Colonic mucosa (tissue), 4 donors: ENCODE results near the gene RNU1-2. TPM values are rescaled to one million over a fixed set of nuclear protein-coding genes. Genes with fewer than 3 reads are reported as not detected.
"Not testable (repeated sequence)": the region's sequence is repeated elsewhere in the genome, so short reads cannot be mapped to it uniquely, and the experiment has no call there.

Experiments used
- DNase-seq: peaks from one replicate; pipeline ENCODE4 v3.0.0-alpha.2; 2020
- H3K27ac ChIP-seq: fragments of 200-600 bp; one replicate; pipeline ENCODE4 v1.8.0; 2021
- H3K27me3 ChIP-seq: fragments of 200-600 bp; one replicate; pipeline ENCODE4 v1.8.0; 2021
- H3K36me3 ChIP-seq: fragments of 200-600 bp; one replicate; pipeline ENCODE4 v1.8.0; 2021
- H3K4me1 ChIP-seq: fragments of 200-600 bp; one replicate; pipeline ENCODE4 v1.8.0; 2021; ENCODE audit warnings: mild to moderate bottlenecking
- H3K4me3 ChIP-seq: fragments of 200-600 bp; one replicate; pipeline ENCODE4 v1.8.0; 2021
- H3K9ac ChIP-seq, 2 donors: one replicate each; pipeline ENCODE4 v1.7.0; 2013; ENCODE audit warnings: control low read depth in 2 of 2, low read depth in 2 of 2, low read length in 2 of 2
- H3K9me3 ChIP-seq: fragments of 200-600 bp; one replicate; pipeline ENCODE4 v1.8.0; 2021
- intact Hi-C: fragments of 100-400 bp; cut with DNase I; formaldehyde crosslinking; loops from one replicate; pipeline ENCODE4 v1.14.1; 2022
- total RNA-seq, 2 donors: library from RNA; stranded (reverse); fragmentation: NEBNext Ultra II Directional in 1 of 2; extraction: Animal tissue kit (Norgen Biotek cat#: 25700) in 1 of 2; gene quantifications; one replicate each; pipeline ENCODE4 v1.2.1, GENCODE V29; 2021
- TF ChIP-seq, protein P1 (sequence below): fragments of 200-600 bp; IDR thresholded peaks from one replicate; pipeline ENCODE4 v1.8.0; 2022; ENCODE audit warnings: antibody characterized with exemption, mild to moderate bottlenecking
- donor health status: healthy.
- donor health status: DM: no; HTN: no; CAD: no.
- donor health status: DM: no; HTN: no; CAD: no.

RNU1-2 gene
- total RNA-seq, 2 donors from 2014 or later = 1,159 to 2,517 TPM

DNA sequence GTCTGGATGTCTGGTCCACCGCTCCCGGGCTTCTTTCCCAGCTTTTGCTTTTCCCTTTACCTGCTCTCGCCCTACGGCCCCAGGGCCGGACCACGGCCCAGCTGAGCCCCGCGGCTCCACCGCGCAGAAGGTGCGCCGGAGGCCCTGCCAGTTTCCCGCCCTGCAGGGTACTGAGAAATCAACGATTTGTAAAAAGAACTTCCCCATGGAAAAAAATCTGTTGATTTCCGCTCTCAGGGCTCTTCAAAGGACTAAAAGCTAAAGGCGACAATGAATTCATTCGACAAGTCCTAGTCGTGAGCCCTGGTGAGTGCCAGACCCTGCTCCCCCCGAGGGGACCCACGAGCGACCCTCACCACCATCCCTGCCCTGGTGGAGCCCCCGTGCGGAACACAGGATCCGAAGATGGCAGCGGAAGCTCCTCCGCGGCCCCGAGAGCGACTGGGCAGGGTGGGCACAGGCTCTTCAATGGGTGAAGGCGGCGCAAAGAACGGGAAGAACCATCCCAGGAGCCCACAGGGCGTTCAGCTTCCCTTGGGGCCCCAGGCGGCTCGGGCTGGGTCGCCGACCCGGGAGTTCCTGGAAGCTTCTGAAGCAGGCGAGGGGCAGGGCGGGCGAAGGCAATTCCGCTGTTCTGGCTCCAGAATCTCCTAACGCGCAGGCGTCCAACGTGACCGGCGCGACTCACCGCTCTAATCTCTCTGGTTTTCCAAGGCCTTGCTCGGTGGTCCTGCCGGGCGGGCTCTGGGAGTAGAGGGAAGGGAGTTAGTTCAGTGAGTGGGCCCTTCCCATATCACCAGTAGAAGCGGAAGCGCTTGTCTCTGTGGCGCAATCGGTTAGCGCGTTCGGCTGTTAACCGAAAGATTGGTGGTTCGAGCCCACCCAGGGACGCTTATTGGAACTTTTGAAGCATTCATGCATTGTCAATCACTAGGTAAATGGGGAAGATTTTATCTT is 6.6 kb upstream of the RNU1-2 start:
- TF ChIP-seq, protein P1, sequence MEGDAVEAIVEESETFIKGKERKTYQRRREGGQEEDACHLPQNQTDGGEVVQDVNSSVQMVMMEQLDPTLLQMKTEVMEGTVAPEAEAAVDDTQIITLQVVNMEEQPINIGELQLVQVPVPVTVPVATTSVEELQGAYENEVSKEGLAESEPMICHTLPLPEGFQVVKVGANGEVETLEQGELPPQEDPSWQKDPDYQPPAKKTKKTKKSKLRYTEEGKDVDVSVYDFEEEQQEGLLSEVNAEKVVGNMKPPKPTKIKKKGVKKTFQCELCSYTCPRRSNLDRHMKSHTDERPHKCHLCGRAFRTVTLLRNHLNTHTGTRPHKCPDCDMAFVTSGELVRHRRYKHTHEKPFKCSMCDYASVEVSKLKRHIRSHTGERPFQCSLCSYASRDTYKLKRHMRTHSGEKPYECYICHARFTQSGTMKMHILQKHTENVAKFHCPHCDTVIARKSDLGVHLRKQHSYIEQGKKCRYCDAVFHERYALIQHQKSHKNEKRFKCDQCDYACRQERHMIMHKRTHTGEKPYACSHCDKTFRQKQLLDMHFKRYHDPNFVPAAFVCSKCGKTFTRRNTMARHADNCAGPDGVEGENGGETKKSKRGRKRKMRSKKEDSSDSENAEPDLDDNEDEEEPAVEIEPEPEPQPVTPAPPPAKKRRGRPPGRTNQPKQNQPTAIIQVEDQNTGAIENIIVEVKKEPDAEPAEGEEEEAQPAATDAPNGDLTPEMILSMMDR = no peak
- Histone ChIP-seq H3K4me1 (no peaks in the 10 kb centered on the region), H3K9ac (peak overlapping the region; percentile 79 to 80), H3K9me3 (no peaks in the 10 kb centered on the region), H3K36me3 (no peaks in the 10 kb centered on the region), H3K27ac (peak overlapping the region; percentile 67), H3K27me3 (no peaks in the 10 kb centered on the region), H3K4me3 (peak overlapping the region; percentile 44)
- intact Hi-C loops = no loop called here
- peak; percentile 88 for DNase-seq

DNA sequence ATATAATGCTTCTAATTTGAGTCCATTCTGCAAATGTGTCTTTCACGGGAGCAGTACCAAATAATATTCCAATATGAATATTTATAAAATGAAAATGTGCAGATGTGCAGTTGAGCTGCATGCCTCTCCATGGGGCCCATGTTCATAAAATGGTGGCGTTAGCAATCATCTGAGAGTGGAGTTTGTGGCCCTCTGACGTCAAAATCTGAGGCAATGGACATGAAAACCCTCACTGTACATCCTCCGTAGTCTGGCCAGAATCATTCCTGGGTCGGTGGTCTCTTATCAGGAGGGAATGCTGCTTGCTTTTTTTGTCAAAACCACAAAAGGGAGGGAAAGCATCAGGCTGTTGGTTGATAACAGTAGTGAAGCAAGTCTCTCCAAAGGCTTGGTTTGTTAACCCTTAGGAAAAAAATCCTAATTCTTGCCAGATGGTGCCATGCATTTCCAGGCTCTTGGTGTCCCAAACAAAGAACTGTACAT is 5.2 kb upstream of the RNU1-2 start:
- not testable (repeated sequence) for DNase-seq

DNA sequence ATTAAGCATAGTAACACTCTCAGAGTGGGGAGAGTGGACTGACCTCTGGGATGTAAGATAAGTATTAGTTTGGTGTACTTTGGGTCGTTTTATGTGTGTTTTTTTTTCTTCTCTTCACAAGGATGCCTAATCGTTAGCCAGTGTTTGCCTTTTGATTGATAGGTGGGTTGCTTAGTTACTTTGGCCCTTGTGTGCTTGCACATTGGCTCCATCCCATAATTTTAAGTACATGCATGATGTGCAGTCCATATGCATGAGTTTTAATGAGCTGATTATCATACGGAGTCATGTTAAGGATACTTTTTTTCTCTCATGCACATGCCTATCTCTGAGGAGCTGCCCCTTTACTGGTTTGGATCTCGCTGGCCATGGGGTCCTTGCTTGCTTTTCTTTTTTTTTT is 4.7 kb upstream of the RNU1-2 start:
- not testable (repeated sequence) for H3K27ac ChIP-seq

More for the DNA sequence above, 5.2 kb upstream of the RNU1-2 start:
- H3K27ac ChIP-seq, H3K9ac ChIP-seq, H3K4me3 ChIP-seq, H3K27me3 ChIP-seq, H3K4me1 ChIP-seq, H3K9me3 ChIP-seq, intact Hi-C loops, H3K36me3 ChIP-seq: not testable (repeated sequence)

DNA sequence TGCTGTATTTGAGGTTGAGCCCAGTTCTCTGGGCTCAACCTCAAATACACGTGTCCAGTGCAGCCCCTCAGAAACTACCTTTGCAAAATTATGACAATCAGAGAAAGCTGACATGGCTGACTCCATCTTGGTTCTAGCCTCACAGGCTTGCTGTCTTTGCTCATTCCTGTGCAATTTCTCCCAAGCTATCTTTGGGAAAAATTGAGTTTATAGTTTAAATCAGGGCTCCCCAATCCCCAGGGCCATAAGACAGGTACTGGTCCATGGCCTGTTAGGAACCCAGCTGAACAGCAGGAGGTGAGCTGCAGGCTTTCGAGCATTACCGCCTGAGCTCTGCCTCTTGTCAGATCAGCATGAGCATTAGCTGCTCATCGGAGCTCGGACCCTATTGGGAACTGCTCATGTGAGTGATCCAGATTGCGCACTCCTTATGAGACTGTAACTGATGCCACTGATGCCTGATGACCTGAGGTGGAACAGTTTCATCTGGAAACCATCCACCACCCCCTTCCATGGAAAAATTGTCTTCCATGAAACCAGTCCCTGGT is 2.7 kb upstream of the RNU1-2 start:
- H3K9me3 ChIP-seq, intact Hi-C loops, H3K4me1 ChIP-seq, DNase-seq, H3K27ac ChIP-seq, H3K27me3 ChIP-seq, H3K9ac ChIP-seq, H3K36me3 ChIP-seq, H3K4me3 ChIP-seq: not testable (repeated sequence)

More for the DNA sequence above, 4.7 kb upstream of the RNU1-2 start:
- H3K9me3 ChIP-seq, H3K9ac ChIP-seq, H3K4me1 ChIP-seq, intact Hi-C loops, H3K36me3 ChIP-seq, H3K4me3 ChIP-seq, DNase-seq, H3K27me3 ChIP-seq: not testable (repeated sequence)

DNA sequence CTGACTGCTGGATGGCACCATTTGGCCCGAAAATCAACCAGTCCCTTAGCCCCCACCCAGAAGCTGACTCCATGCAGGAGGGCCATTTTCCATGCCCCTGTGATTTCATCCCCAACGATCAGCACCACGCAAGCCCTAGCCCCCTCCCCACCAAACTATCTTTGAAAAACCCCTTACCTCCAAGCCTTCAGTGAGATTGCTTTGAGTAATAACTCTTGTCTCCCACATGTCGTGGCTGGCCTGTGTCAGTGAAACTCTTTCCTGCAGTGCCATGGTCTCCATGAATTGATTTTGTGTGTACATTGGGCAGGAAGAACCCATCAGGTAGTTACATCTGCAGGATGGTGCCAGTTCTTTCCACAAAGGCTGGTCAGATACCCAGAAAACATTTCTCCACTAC is 2.0 kb upstream of the RNU1-2 start:
- H3K4me3 ChIP-seq, H3K9me3 ChIP-seq, H3K27me3 ChIP-seq, DNase-seq, H3K9ac ChIP-seq, H3K36me3 ChIP-seq, H3K4me1 ChIP-seq, intact Hi-C loops, H3K27ac ChIP-seq: not testable (repeated sequence)

DNA sequence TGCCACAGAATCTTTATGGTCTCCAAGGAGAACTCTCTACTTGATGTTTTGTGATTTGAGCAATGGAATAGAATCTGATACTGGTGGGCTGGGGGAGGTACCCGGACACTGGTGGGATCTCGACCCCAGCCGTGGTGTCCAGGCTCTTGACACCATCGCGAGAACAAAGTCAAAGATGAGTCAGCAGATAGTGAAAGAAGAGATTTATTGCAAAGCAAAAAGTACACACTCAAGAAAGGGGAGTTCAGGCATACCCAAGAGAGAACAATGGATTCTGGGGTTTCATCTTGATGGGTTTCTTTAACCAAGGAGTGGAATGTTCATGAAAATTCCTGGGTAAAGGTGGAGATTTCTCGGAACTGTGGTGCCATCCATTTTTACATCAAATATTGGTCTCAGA is 1.4 kb upstream of the RNU1-2 start:
- H3K4me1 ChIP-seq, H3K27ac ChIP-seq, H3K9me3 ChIP-seq, H3K27me3 ChIP-seq, intact Hi-C loops, H3K4me3 ChIP-seq, H3K36me3 ChIP-seq, H3K9ac ChIP-seq, DNase-seq: not testable (repeated sequence)

DNA sequence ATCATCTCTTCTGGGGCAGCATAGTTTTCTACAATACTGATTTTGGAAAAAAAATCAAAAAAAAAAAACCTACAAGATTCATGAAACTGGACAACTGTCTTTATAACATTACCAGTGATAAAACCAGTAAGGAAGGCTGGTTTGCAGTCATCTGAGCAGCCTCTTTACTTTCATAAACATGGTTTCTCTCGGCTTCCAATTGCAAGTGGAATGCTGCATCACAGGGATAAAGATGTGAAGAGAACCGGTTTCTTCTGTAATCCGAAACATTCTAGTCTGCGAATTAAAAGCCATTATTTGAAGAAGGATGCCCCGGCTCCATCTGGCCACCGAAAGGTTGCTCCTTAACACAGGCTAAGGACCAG is 565 bp upstream of the RNU1-2 start:
- DNase-seq, H3K9me3 ChIP-seq, H3K4me1 ChIP-seq, H3K27me3 ChIP-seq, H3K9ac ChIP-seq, H3K27ac ChIP-seq, H3K36me3 ChIP-seq, H3K4me3 ChIP-seq, intact Hi-C loops: not testable (repeated sequence)

DNA sequence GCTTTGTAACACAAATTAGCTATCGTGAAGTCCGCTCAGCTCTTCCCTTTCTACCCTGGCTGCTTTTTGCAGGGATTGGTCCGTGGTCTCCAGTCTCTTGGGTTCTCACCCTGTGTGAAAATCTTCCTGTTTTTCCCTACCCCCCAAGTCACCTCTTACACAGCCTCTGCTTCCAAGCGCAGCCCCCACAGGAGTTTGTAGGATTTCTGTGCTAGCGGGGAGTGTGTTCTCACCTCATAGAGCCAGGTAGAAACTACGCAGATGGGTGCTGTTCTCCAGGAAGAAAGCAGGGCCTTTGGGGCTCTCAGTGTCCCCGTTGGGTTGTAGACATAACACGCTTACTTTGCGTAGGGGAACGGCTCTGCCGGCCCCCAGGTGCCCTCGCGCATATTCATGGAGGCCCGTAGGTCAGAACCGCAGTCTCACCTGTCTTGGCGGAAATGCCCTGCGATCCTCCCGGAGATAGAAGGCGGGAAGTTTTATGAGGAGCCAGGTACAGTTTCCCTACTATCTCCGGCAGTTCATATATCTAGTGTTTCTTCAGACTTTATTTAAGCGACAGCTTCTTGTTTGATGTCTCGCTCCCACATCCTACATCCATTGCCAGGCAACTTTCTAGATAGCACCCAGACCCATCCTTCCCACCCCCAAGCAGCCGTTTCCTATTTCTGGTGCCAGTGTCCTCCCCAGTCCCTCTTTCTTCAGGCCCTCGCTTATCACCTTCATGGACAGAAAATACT is 706 bp downstream of the RNU1-2 start:
- DNase-seq = peak; percentile 56
- H3K9ac ChIP-seq = peak overlapping the region; percentile 33 to 70
- H3K4me1 ChIP-seq, H3K9me3 ChIP-seq, H3K36me3 ChIP-seq, H3K27me3 ChIP-seq, H3K4me3 ChIP-seq, intact Hi-C loops: not testable (repeated sequence)
- peak overlapping the region; percentile 66 for H3K27ac ChIP-seq

DNA sequence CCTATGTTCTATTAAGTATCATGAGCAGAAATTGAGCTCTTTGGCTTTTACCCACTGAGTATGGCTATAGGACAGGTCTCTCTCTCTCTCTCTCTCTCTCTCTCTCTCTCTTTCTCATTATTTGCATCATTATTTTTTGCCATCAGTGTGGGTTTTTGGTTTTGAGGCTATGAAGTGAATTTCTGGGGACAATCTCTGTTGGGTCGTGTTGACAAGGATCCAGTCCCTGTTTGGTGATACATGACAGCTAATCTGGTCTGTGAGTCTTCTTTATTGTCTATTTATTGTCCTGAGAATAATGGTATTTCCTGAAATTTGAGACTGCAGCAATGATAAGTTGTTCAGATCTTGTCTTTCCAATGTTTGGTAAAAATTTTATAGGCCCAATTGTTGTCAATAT is 1.9 kb downstream of the RNU1-2 start:
- H3K4me1 ChIP-seq, H3K36me3 ChIP-seq, H3K9me3 ChIP-seq, H3K27ac ChIP-seq, intact Hi-C loops, H3K9ac ChIP-seq, H3K27me3 ChIP-seq, H3K4me3 ChIP-seq, DNase-seq: not testable (repeated sequence)

DNA sequence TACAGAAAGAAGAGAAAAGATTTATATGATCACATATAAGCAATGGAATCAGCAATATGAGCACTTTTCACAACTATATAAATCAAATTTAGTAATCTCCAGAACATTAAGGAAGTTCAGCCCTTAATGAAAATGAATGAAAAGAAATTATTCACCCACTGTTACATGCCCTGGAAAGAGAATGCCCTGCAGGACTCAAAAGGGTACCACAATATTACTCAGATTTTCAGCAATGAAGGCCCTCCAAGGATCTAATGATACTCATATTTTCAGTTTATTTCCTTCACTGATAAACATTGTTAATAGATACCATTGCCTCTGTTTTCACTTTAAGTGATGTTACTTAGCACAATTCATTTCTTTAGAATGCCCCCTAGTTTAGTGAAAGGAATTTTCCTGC is 2.5 kb downstream of the RNU1-2 start:
- H3K36me3 ChIP-seq, DNase-seq, H3K9me3 ChIP-seq, H3K9ac ChIP-seq, intact Hi-C loops, H3K27ac ChIP-seq, H3K27me3 ChIP-seq, H3K4me3 ChIP-seq, H3K4me1 ChIP-seq: not testable (repeated sequence)

DNA sequence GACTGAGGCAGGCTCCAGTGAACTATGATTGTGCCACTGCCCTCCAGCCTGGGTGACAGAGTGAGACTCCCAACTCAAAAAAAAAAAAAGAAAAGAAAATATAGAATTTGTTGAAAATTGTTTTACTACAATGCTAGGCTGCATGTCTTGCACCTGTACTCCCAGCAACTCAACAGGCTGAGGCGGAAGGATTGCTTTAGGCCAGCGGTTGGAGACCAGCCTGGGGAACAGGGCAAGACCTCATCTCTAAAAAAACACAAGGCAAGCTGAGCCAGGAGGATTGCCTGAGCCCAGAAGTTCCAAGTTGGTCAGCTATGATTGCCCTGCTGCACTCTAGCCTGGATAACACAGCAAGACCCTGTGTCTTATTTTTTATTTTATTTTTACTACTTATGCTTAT is 3.2 kb downstream of the RNU1-2 start:
- H3K4me3 ChIP-seq, H3K36me3 ChIP-seq, H3K27ac ChIP-seq, intact Hi-C loops, H3K9ac ChIP-seq, H3K4me1 ChIP-seq, H3K9me3 ChIP-seq, DNase-seq, H3K27me3 ChIP-seq: not testable (repeated sequence)
